Hepatocyte (in vitro differentiated cells): ENCODE data around the gene CD99L2.

Source experiments
- CTCF ChIP-seq: fragments of 200-600 bp; sonication (generic); IDR thresholded peaks from 2 replicates; pipeline ENCODE4 v1.5.1; 2016; ENCODE audit warnings: antibody characterized with exemption, mild to moderate bottlenecking; ENCODE audit not compliant: poor library complexity
- EZH2phosphoT487 ChIP-seq: fragments of 200-600 bp; sonication (generic); IDR thresholded peaks from one replicate; pipeline ENCODE4 v1.6.1; 2018; ENCODE audit warnings: antibody characterized with exemption, mild to moderate bottlenecking, low read depth, moderate library complexity; ENCODE audit not compliant: unreplicated experiment, severe bottlenecking

DNA sequence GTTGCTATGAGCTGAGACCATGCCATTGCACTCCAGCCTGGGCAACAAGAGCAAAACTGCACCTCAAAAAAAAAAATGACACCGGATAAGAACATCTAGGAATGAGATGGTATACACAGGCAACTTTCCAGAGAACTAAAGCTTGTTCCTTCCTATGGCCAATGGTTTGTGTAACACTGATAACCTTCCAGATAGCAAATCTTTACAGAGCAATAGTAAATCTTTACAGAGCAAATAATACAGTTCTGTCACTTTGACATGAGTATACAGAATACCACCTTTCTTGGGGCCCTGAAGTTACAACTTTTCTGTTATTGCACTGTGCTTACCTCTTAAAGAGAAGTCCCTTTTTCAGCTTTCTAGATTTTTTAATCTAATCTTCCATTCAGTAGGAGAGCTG lies 91.6 kb downstream of the CD99L2 start:
- TF ChIP-seq CTCF: no peak
- TF ChIP-seq EZH2phosphoT487: no peak
